Activated CD4-positive, alpha-beta memory T cell treated with anti-CD3 and anti-CD28 coated beads, Interleukin-2, amount 10 ng/mL, durations not matched to agents 7 days and 5 days (primary cell): Measurements from ENCODE around the gene SMC3. TPM values are rescaled to one million over a fixed set of nuclear protein-coding genes. Genes with fewer than 3 reads are reported as not detected.
"Not testable (repeated sequence)": the region's sequence is repeated elsewhere in the genome, so short reads cannot be mapped to it uniquely, and the experiment has no call there.

Experiments used
- CTCF ChIA-PET: fragments of 350-600 bp; sonication (Branson Sonifier 250); formaldehyde crosslinking; loops from one replicate; lab custom pipeline; 2021; ENCODE audit warnings: antibody characterized with exemption, inconsistent platforms; lab: Charles Lee
- POLR2A ChIA-PET: fragments of 350-600 bp; sonication (Branson Sonifier 250); formaldehyde crosslinking; loops from one replicate; lab custom pipeline; 2021; ENCODE audit warnings: antibody characterized with exemption; lab: Charles Lee
- DNase-seq: peaks from one replicate; pipeline ENCODE4 v3.0.0-alpha.2; 2020
- H3K27ac Mint-ChIP-seq: one replicate; pipeline ENCODE4 v1.8.0; 2021; ENCODE audit warnings: mild to moderate bottlenecking, mixed read lengths
- H3K27me3 Mint-ChIP-seq: one replicate; pipeline ENCODE4 v1.8.0; 2021; ENCODE audit warnings: mixed read lengths
- H3K36me3 Mint-ChIP-seq: one replicate; pipeline ENCODE4 v1.8.0; 2021; ENCODE audit warnings: low read depth, mixed read lengths
- H3K4me1 Mint-ChIP-seq: one replicate; pipeline ENCODE4 v1.8.0; 2021; ENCODE audit warnings: mixed read lengths
- H3K4me3 Mint-ChIP-seq: one replicate; pipeline ENCODE4 v1.8.0; 2021; ENCODE audit warnings: mild to moderate bottlenecking, mixed read lengths
- H3K9me3 Mint-ChIP-seq: one replicate; pipeline ENCODE4 v1.8.0; 2021; ENCODE audit warnings: mixed read lengths
- total RNA-seq, 2 experiments: library from RNA; stranded (reverse); gene quantifications; one replicate each; pipeline ENCODE4 v1.2.3, GENCODE V29; 2021

The SMC3 gene
- total RNA-seq, 2 experiments from 2014 or later = 81.0 to 83.0 TPM

- Mint-ChIP-seq H3K27ac (no peak overlapping the region), H3K4me3 (no peak overlapping the region), H3K27me3 (no peaks in the 10 kb centered on the region), H3K36me3 (peaks cover 63% of the 10 kb centered on the region), H3K9me3 (no peaks in the 10 kb centered on the region), H3K4me1 (no peaks in the 10 kb centered on the region)
- ChIA-PET POLR2A (no interaction called here), CTCF (interaction anchor here (1.1 to 1.2 kb wide), 2 partner anchors 9 to 296 kb away, joined by 3 read pairs; no protein-coding TSS in a partner anchor)
- DNase-seq = no peak
Observed at GRCh38 chr10:110601581-110601980, 34.1 kb downstream of the SMC3 start.

DNA sequence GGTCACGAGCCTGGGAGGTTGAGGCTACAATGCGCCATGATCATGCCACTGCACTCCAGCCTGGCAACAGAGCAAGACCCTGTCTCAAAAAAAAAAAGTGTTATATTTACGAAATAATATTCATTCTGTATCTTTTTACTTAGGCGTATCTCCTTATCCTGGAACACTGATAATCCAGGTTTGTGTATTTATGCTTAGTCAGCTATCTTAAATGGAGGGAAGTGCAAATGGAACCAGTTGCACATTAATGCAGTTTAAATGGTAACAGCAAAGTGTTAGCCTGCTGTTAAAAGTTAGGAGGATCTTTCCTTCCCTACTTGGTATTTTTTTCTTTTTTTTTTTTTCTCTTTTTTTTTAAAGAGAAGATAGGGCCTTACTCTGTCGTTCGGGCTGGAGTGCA, 40.6 kb downstream of the SMC3 start:
- Mint-ChIP-seq H3K4me3 (no peak overlapping the region), H3K27ac (no peak overlapping the region), H3K36me3 (peaks cover 25% of the 10 kb centered on the region), H3K27me3 (no peaks in the 10 kb centered on the region), H3K9me3 (no peaks in the 10 kb centered on the region), H3K4me1 (peaks cover 14% of the 10 kb centered on the region)
- ChIA-PET CTCF (interaction anchor here (0.5 to 2.3 kb wide), 9 partner anchors 8 to 757 kb away, joined by 3 to 7 read pairs (median 4); no protein-coding TSS in a partner anchor), POLR2A (interaction anchor here (0.9 to 1.2 kb wide), 2 partner anchors 9 to 10 kb away, joined by 3 to 4 read pairs; no protein-coding TSS in a partner anchor)
- DNase-seq = no peak

DNA sequence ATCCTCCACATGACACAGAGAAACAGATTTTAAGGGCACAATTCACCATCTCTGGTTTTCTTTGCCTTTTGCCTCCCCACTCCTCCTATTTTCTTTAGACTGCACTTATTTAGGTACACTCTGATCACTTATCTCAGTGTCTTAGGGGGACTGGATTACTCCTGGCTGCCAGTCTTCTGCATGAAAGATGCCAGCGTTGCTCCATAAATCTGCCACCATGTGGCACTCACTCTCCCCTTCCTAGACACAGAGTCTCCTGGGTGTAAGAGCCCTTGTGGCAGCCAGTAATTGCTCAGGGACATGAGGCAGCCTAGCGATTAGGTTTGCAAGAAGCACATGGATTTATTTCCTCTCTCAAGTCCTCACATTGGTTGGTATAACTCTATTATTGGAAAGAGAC, 42.1 kb downstream of the SMC3 start:
- no peak for DNase-seq
- Mint-ChIP-seq H3K27ac (no peak overlapping the region), H3K27me3 (no peaks in the 10 kb centered on the region), H3K4me1 (peaks cover 28% of the 10 kb centered on the region), H3K36me3 (peaks cover 17% of the 10 kb centered on the region), H3K9me3 (no peaks in the 10 kb centered on the region), H3K4me3 (no peak overlapping the region)
- ChIA-PET POLR2A (no interaction called here), CTCF (interaction anchor here (0.8 to 1.3 kb wide), 2 partner anchors 71 to 304 kb away, joined by 3 to 4 read pairs; no protein-coding TSS in a partner anchor)

- peaks cover 10% of the 10 kb centered on the region for H3K36me3 Mint-ChIP-seq
- POLR2A ChIA-PET = interaction anchor here (1.8 kb wide), 1 partner anchor 10 kb away, joined by 5 read pairs; no protein-coding TSS in a partner anchor
- peaks cover 30% of the 10 kb centered on the region for H3K4me1 Mint-ChIP-seq
Observed at GRCh38 chr10:110610308-110610774, 42.8 kb downstream of the SMC3 start.

DNA sequence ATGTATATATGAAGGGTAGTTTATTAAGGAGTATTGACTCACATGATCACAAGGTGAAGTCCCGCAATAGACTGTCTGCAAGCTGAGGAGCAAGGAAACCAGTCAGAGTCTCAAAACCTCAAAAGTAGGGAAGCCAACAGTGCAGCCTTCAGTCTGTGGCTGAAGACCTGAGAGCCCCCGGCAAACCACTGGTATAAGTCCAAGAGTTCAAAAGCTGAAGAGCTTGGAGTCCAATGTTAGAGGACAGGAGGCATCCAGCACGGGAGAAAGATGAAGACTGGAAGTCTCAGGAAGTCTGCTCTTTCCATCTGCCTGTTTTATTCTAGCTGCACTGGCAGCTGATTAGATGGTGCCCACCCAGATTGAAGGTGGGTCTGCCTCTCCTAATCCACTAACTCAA, 43.3 kb downstream of the SMC3 start:
- H3K4me3 Mint-ChIP-seq, H3K27me3 Mint-ChIP-seq, DNase-seq, H3K9me3 Mint-ChIP-seq, H3K27ac Mint-ChIP-seq, H3K36me3 Mint-ChIP-seq: not testable (repeated sequence)
- ChIA-PET CTCF (interaction anchor here (0.6 to 3.5 kb wide), 16 partner anchors 9 to 312 kb away, joined by 3 to 22 read pairs (median 3); partner anchors contain the start of gene RBM20), POLR2A (interaction anchor here (1.8 kb wide), 1 partner anchor 10 kb away, joined by 5 read pairs; no protein-coding TSS in a partner anchor)
- H3K4me1 Mint-ChIP-seq = peaks cover 33% of the 10 kb centered on the region

More at GRCh38 chr10:110610308-110610774, 42.8 kb downstream of the SMC3 start:
- no peak overlapping the region for H3K27ac Mint-ChIP-seq
- no peaks in the 10 kb centered on the region for H3K9me3 Mint-ChIP-seq
- no peak overlapping the region for H3K4me3 Mint-ChIP-seq
- CTCF ChIA-PET = interaction anchor here (0.6 to 3.5 kb wide), 16 partner anchors 9 to 311 kb away, joined by 3 to 22 read pairs (median 3); partner anchors contain the start of gene RBM20
- peak; percentile 57 for DNase-seq
- H3K27me3 Mint-ChIP-seq = no peaks in the 10 kb centered on the region

GRCh38 chr10:110612087-110612486, 44.6 kb downstream of the SMC3 start:
- POLR2A ChIA-PET = no interaction called here
- no peaks in the 10 kb centered on the region for H3K9me3 Mint-ChIP-seq
- H3K36me3 Mint-ChIP-seq = no peaks in the 10 kb centered on the region
- DNase-seq = no peak
- peaks cover 35% of the 10 kb centered on the region for H3K4me1 Mint-ChIP-seq
- no peaks in the 10 kb centered on the region for H3K27me3 Mint-ChIP-seq
- H3K27ac Mint-ChIP-seq = no peak overlapping the region
- CTCF ChIA-PET = interaction anchor here (0.5 to 3.5 kb wide), 4 partner anchors 12 to 81 kb away, joined by 3 to 22 read pairs (median 16); no protein-coding TSS in a partner anchor
- no peak overlapping the region for H3K4me3 Mint-ChIP-seq

- ChIA-PET CTCF (interaction anchor here (2.7 to 3.5 kb wide), 2 partner anchors 60 to 68 kb away, joined by 19 to 22 read pairs; no protein-coding TSS in a partner anchor), POLR2A (no interaction called here)
- H3K27ac Mint-ChIP-seq = no peak overlapping the region
- H3K4me3 Mint-ChIP-seq = no peak overlapping the region
- peaks cover 38% of the 10 kb centered on the region for H3K4me1 Mint-ChIP-seq
- H3K27me3 Mint-ChIP-seq = no peaks in the 10 kb centered on the region
- no peaks in the 10 kb centered on the region for H3K9me3 Mint-ChIP-seq
- H3K36me3 Mint-ChIP-seq = no peaks in the 10 kb centered on the region
- no peak for DNase-seq
Observed at GRCh38 chr10:110612629-110613028, 45.1 kb downstream of the SMC3 start.

DNA sequence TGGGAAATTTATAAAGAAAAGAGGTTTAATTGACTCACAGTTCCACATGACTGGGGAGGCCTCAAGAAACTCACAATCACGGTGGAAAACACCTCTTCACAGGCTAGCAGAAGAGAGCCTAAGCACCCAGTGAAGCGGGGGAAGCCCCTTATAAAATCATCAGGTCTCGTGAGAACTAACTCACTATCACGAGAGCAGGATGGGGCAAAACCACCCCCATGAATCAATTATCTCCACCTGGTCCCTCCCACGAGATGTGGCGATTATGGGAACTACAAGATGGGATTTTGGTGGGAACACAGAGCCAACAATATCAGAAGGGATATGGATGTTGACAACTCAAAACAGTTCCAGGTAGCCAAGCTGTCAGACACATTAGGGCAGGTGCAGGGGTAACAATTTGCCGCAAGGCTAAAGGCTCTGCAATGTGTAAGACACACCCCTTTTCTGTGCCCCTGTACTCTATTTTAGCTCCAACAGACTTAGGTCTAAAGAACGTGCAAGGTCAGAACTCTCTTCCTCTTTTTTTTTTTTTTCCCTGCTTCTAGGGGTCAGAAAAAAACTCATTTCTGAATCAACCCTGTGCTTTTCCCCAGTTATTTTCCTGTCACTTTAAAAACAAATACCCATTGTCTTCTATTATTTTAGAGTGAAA, 46.0 kb downstream of the SMC3 start:
- no peak for DNase-seq
- Mint-ChIP-seq H3K9me3 (no peaks in the 10 kb centered on the region), H3K4me1 (peaks cover 41% of the 10 kb centered on the region)

DNA sequence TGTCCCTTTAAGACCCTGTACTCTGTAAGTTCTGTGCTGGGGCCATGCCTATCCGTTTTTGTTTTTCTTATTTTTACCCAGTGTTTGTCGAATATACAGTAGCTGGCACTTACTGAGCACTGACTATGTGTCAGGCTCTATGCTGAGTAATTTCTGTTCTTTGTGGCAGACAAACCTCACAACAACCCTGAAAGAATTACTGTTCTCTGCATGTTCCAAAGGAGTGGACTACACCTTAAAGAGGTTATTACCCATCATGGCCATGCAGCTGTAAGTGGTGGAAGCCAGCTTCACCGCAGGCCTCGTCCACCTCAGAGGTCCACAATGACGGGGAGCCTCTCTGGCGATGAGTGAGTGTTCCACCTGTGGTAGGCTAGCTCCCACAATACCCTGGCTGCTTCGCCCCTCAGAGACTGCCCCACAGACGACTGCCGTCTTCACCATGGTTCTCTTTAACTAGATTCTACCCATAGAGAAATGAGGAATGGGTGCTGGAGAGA, 46.6 kb downstream of the SMC3 start:
- peaks cover 41% of the 10 kb centered on the region for H3K4me1 Mint-ChIP-seq
- H3K27ac Mint-ChIP-seq = no peak overlapping the region
- no peak for DNase-seq
- H3K9me3 Mint-ChIP-seq = no peaks in the 10 kb centered on the region
- no peaks in the 10 kb centered on the region for H3K36me3 Mint-ChIP-seq
- ChIA-PET CTCF (interaction anchor here (0.9 to 1.7 kb wide), 3 partner anchors 48 to 67 kb away, joined by 3 to 5 read pairs (median 3); no protein-coding TSS in a partner anchor), POLR2A (interaction anchor here (0.7 to 2.0 kb wide), 3 partner anchors 9 to 305 kb away, joined by 3 to 7 read pairs (median 3); partner anchors contain the start of genes BBIP1 and SHOC2)
- no peaks in the 10 kb centered on the region for H3K27me3 Mint-ChIP-seq
- H3K4me3 Mint-ChIP-seq = no peak overlapping the region

More for the DNA sequence above, 46.0 kb downstream of the SMC3 start:
- ChIA-PET CTCF (interaction anchor here (1.7 to 3.5 kb wide), 2 partner anchors 49 to 60 kb away, joined by 3 to 19 read pairs; no protein-coding TSS in a partner anchor), POLR2A (interaction anchor here (0.7 to 2.0 kb wide), 3 partner anchors 10 to 306 kb away, joined by 3 to 7 read pairs (median 3); partner anchors contain the start of genes BBIP1 and SHOC2)
- H3K36me3 Mint-ChIP-seq = no peaks in the 10 kb centered on the region
- H3K27me3 Mint-ChIP-seq = no peaks in the 10 kb centered on the region
- no peak overlapping the region for H3K27ac Mint-ChIP-seq
- no peak overlapping the region for H3K4me3 Mint-ChIP-seq

GRCh38 chr10:110615057-110615747, 47.7 kb downstream of the SMC3 start:
- Mint-ChIP-seq H3K27me3 (no peaks in the 10 kb centered on the region), H3K4me1 (peaks cover 41% of the 10 kb centered on the region), H3K36me3 (no peaks in the 10 kb centered on the region), H3K9me3 (no peaks in the 10 kb centered on the region), H3K4me3 (no peak overlapping the region), H3K27ac (no peak overlapping the region)
- ChIA-PET POLR2A (interaction anchor here (2.0 kb wide), 1 partner anchor 8 kb away, joined by 7 read pairs; no protein-coding TSS in a partner anchor), CTCF (interaction anchor here (1.2 to 1.7 kb wide), 3 partner anchors 15 to 57 kb away, joined by 3 to 5 read pairs (median 4); no protein-coding TSS in a partner anchor)
- no peak for DNase-seq

DNA sequence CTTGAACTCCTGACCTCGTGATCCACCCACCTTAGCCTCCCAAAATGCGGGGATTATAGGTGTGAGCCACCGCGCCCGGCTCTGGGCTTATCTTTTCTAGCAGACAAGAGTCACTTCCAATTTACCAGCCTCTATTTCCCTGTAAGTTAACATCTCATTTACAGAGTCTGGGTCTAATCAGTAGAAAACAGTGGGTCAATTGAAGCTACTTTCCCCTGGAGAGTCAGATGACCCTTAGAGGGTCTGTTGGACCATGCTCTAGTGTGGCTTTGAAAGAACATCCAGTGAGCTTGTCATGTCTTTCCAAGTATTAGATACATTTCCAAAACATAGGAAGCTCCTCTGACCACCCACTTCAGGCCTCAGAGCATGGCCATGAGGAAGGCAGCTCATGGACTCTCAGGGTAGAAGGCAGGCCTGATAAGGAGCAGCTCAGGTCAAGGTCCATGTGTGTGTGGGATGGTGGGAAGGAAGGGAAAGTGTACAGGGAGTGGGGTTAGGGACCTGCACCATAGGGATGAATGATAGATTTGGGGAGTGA, 49.1 kb downstream of the SMC3 start:
- no peak overlapping the region for H3K27ac Mint-ChIP-seq
- H3K4me1 Mint-ChIP-seq = peaks cover 38% of the 10 kb centered on the region

More for the DNA sequence above, 49.1 kb downstream of the SMC3 start:
- no peak for DNase-seq
- no peaks in the 10 kb centered on the region for H3K36me3 Mint-ChIP-seq
- H3K27me3 Mint-ChIP-seq = peaks cover under 1% of the 10 kb centered on the region
- H3K9me3 Mint-ChIP-seq = no peaks in the 10 kb centered on the region
- ChIA-PET CTCF (interaction anchor here (1.2 to 2.9 kb wide), 3 partner anchors 16 to 56 kb away, joined by 4 to 12 read pairs (median 5); no protein-coding TSS in a partner anchor), POLR2A (no interaction called here)
- no peak overlapping the region for H3K4me3 Mint-ChIP-seq
